Keratinocyte (primary cell): ENCODE results near the gene OR2AE1. TPM values are rescaled to one million over a fixed set of nuclear protein-coding genes. Genes with fewer than 3 reads are reported as not detected.

Source experiments
- DNase-seq: peaks from one replicate; pipeline ENCODE4 v3.0.0-alpha.2; 2011; ENCODE audit warnings: low read depth, missing footprints, low spot score
- FAIRE-seq: peaks from 2 replicates; lab custom pipeline; 2011; peaks lifted over from hg19 to GRCh38; lab: Jason Lieb, UNC
- H2AFZ ChIP-seq: 2 replicates; pipeline ENCODE4 v1.6.0; 2012; ENCODE audit warnings: low read length, control low read depth, inconsistent platforms; ENCODE audit not compliant: control insufficient read depth
- H3K27ac ChIP-seq: 2 replicates; pipeline ENCODE4 v1.5.1; 2011; ENCODE audit warnings: low read length; ENCODE audit not compliant: control insufficient read depth, insufficient read depth
- H3K27me3 ChIP-seq: 3 replicates; pipeline ENCODE4 v1.6.0; 2011; ENCODE audit warnings: low read length; ENCODE audit not compliant: control insufficient read depth, insufficient read depth; ENCODE audit errors: extremely low read depth
- H3K36me3 ChIP-seq, 2 experiments: 2 replicates in 1 of 2; 3 replicates in 1 of 2; pipeline ENCODE4 v1.5.1; 2011; ENCODE audit warnings: low read length in 2 of 2, mild to moderate bottlenecking in 1 of 2; ENCODE audit not compliant: control insufficient read depth in 2 of 2, insufficient read depth in 2 of 2; ENCODE audit errors: extremely low read depth in 1 of 2
- H3K4me1 ChIP-seq: 3 replicates; pipeline ENCODE4 v1.5.1; 2011; ENCODE audit warnings: low read length; ENCODE audit not compliant: control insufficient read depth, insufficient read depth; ENCODE audit errors: extremely low read depth
- H3K4me2 ChIP-seq: 3 replicates; pipeline ENCODE4 v1.6.0; 2011; ENCODE audit warnings: low read depth, low read length; ENCODE audit not compliant: control insufficient read depth, insufficient read depth; ENCODE audit errors: extremely low read depth
- H3K4me3 ChIP-seq, 3 experiments: fragments of 200-600 bp in 1 of 3; sonication (generic) in 1 of 3; 2 replicates in 2 of 3; 3 replicates in 1 of 3; pipeline ENCODE4 v1.5.1; 2011 to 2016; ENCODE audit warnings: low read length in 3 of 3, mild to moderate bottlenecking in 3 of 3, control low read depth in 2 of 3, inconsistent platforms in 1 of 3, low read depth in 1 of 3, mixed read lengths in 1 of 3, mixed run types in 1 of 3, moderate library complexity in 1 of 3; ENCODE audit not compliant: control insufficient read depth in 2 of 3, insufficient read depth in 2 of 3; ENCODE audit errors: extremely low read depth in 1 of 3
- H3K79me2 ChIP-seq: 2 replicates; pipeline ENCODE4 v1.6.0; 2012; ENCODE audit warnings: low read length; ENCODE audit not compliant: control insufficient read depth, insufficient read depth
- H3K9ac ChIP-seq: 3 replicates; pipeline ENCODE4 v1.6.0; 2011; ENCODE audit warnings: low read length; ENCODE audit not compliant: control insufficient read depth, insufficient read depth; ENCODE audit errors: extremely low read depth
- H3K9me1 ChIP-seq: 3 replicates; pipeline ENCODE4 v1.6.0; 2011; ENCODE audit warnings: low read length; ENCODE audit not compliant: control insufficient read depth, insufficient read depth; ENCODE audit errors: extremely low read depth
- H3K9me3 ChIP-seq: 2 replicates; pipeline ENCODE4 v1.5.1; 2012; ENCODE audit warnings: low read depth, low read length; ENCODE audit not compliant: control insufficient read depth
- H4K20me1 ChIP-seq: 3 replicates; pipeline ENCODE4 v1.6.0; 2011; ENCODE audit warnings: low read length; ENCODE audit not compliant: control insufficient read depth, insufficient read depth; ENCODE audit errors: extremely low read depth
- CTCF ChIP-seq, 3 experiments: IDR thresholded peaks in 1 of 3; conservative IDR thresholded peaks in 1 of 3; optimal IDR thresholded peaks in 1 of 3; 2 replicates in 2 of 3; 3 replicates in 1 of 3; pipeline versions ENCODE3 to v1.5.1; 2011; ENCODE audit warnings: low read length in 3 of 3, mild to moderate bottlenecking in 3 of 3, moderate library complexity in 2 of 3, control low read depth in 1 of 3, inconsistent platforms in 1 of 3; ENCODE audit not compliant: insufficient read depth in 2 of 3; ENCODE audit errors: extremely low read depth in 1 of 3
- EZH2 ChIP-seq: IDR thresholded peaks from one replicate; pipeline ENCODE4 v1.6.1; 2012; ENCODE audit warnings: inconsistent platforms, mild to moderate bottlenecking, low read length, moderate library complexity
- dilution Hi-C: fragments of 300-500 bp; cut with MboI; formaldehyde crosslinking; loops from one replicate; pipeline ENCODE4 v1.7.0; 2020; ENCODE audit warnings: low sequenced_read_pairs; ENCODE audit not compliant: extremely low pct_ligation_motif_present
- polyA plus RNA-seq, 5 experiments: library from polyadenylated mRNA; depleted of rRNA in 3 of 5; stranded (reverse) in 3 of 5; stranded (forward) in 1 of 5; unstranded in 1 of 5; fragments of >200 nt; gene quantifications; 1 replicate in 1 of 5; 2 replicates in 3 of 5; 3 replicates in 1 of 5; pipeline versions ENCODE4 v1.2.1 to v1.2.3, GENCODE V29; 2011 to 2012; ENCODE audit warnings: missing spikeins in 2 of 5, low read depth in 1 of 5, low replicate concordance in 1 of 5

The OR2AE1 gene
- polyA plus RNA-seq, 1 donor (not counting 4 experiments of a cell fraction or from before 2014, with no cell fraction given), result not detected

DNA sequence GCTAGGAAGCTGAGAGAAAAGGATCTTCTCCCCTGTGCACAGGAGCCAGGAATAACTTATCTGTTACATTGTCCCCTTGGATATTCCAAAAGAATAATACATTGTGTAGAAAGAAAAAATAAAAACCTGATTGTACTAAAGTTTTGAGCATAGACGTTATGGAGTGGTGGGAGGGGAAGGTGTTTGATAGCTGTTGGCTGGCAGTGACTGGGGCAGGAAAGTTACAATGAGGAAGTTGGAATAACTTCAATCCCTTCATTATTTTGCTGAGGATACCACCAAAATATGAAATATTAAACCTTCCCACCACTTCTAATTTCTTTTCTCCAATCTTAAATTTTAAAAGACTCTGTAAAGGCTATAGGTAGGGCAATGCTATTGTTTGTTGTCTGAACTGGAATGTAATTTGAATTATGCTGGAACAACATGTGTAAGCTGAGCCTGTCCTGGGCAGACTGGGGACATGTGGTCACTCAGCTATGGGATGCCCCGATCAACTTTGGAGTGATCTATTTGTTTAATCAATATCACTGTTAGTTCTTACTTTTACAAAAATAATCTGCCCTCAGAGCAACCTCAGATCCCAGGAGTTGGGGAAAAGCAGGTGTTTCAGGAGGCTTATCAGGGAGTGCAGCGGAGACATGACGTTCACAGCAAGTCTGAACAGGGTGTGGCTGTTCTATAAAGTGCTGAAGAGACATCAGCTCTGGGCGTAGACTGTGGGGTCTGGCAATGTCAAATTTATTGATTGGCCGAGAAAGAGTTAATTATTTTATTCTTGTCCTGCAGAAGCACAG lies 28.2 kb downstream of the OR2AE1 start:
- H3K36me3 ChIP-seq, result no peaks in the 10 kb centered on the region
- H3K79me2 ChIP-seq, result no peaks in the 10 kb centered on the region
- H3K4me1 ChIP-seq, result no peaks in the 10 kb centered on the region
- H3K4me3 ChIP-seq, result no peak overlapping the region
- dilution Hi-C loops, result no loop called here
- H4K20me1 ChIP-seq, result no peaks in the 10 kb centered on the region
- no peaks in the 10 kb centered on the region for H3K9me3 ChIP-seq
- H3K27me3 ChIP-seq, result no peaks in the 10 kb centered on the region
- H3K4me2 ChIP-seq, result no peak overlapping the region
- H3K27ac ChIP-seq, result no peak overlapping the region
- peak; percentile 20 for FAIRE-seq
- no peak for DNase-seq
- TF ChIP-seq EZH2, result no peak
- no peak for TF ChIP-seq CTCF (optimal IDR thresholded peaks at IDR 0.05 in 1 of 3, IDR thresholded peaks at IDR 0.05 in 1 of 3, conservative IDR thresholded peaks at IDR 0.05 in 1 of 3; ENCODE audit: extremely low read depth in 1 of 3, insufficient read depth in 2 of 3, low read length in 3 of 3)
- no peak overlapping the region for H3K9ac ChIP-seq
- H2AFZ ChIP-seq, result no peak overlapping the region
- no peaks in the 10 kb centered on the region for H3K9me1 ChIP-seq

- no peak overlapping the region for H3K4me2 ChIP-seq
- H3K36me3 ChIP-seq, result no peaks in the 10 kb centered on the region
- no peaks in the 10 kb centered on the region for H3K9me1 ChIP-seq
- no peak overlapping the region for H3K4me3 ChIP-seq
- FAIRE-seq, result no peak
- no peaks in the 10 kb centered on the region for H3K79me2 ChIP-seq
- no peak for DNase-seq
- H3K9me3 ChIP-seq, result no peaks in the 10 kb centered on the region
- dilution Hi-C loops, result no loop called here
- H3K9ac ChIP-seq, result no peak overlapping the region
- H3K27me3 ChIP-seq, result no peaks in the 10 kb centered on the region
- H3K4me1 ChIP-seq, result peaks cover 10% of the 10 kb centered on the region
- no peaks in the 10 kb centered on the region for H4K20me1 ChIP-seq
- no peak overlapping the region for H3K27ac ChIP-seq
- H2AFZ ChIP-seq, result no peak overlapping the region
- TF ChIP-seq EZH2, result no peak
- no peak for TF ChIP-seq CTCF (optimal IDR thresholded peaks at IDR 0.05 in 1 of 3, IDR thresholded peaks at IDR 0.05 in 1 of 3, conservative IDR thresholded peaks at IDR 0.05 in 1 of 3; ENCODE audit: extremely low read depth in 1 of 3, insufficient read depth in 2 of 3, low read length in 3 of 3)
Observed at GRCh38 chr7:99844328-99844727, 32.5 kb downstream of the OR2AE1 start.
